ENCODE data around the gene C1D.
"Not testable (repeated sequence)": the region's sequence is repeated elsewhere in the genome, so short reads cannot be mapped to it uniquely, and the experiment has no call there.

The C1D gene

GRCh38 chr2:67996772-67997527 lies 65.9 kb downstream of the C1D start:
- H3K36me3 Mint-ChIP-seq, result no peaks in the 10 kb centered on the region
- no peak overlapping the region for H3K4me3 Mint-ChIP-seq
- H3K4me1 Mint-ChIP-seq, result no peaks in the 10 kb centered on the region
- ATAC-seq, result no peak
- no peak overlapping the region for H3K27ac Mint-ChIP-seq
- no peaks in the 10 kb centered on the region for H3K9me3 Mint-ChIP-seq
- peaks cover 51% of the 10 kb centered on the region for H3K27me3 Mint-ChIP-seq

GRCh38 chr2:67994716-67995115 lies 68.1 kb downstream of the C1D start:
- Mint-ChIP-seq H3K9me3 (no peaks in the 10 kb centered on the region), H3K27me3 (peaks cover 47% of the 10 kb centered on the region), H3K4me3 (no peak overlapping the region), H3K27ac (no peak overlapping the region), H3K4me1 (peaks cover 5% of the 10 kb centered on the region), H3K36me3 (no peaks in the 10 kb centered on the region)
- no peak for ATAC-seq

GRCh38 chr2:67994069-67994468 lies 68.7 kb downstream of the C1D start:
- H3K4me1 Mint-ChIP-seq, H3K36me3 Mint-ChIP-seq, H3K4me3 Mint-ChIP-seq, H3K27ac Mint-ChIP-seq, ATAC-seq, H3K9me3 Mint-ChIP-seq: not testable (repeated sequence)
- H3K27me3 Mint-ChIP-seq, result peaks cover 41% of the 10 kb centered on the region

- H3K27me3 Mint-ChIP-seq, result peaks cover 34% of the 10 kb centered on the region
- H3K27ac Mint-ChIP-seq, result no peak overlapping the region
- H3K9me3 Mint-ChIP-seq, result no peaks in the 10 kb centered on the region
- H3K4me1 Mint-ChIP-seq, result peaks cover 5% of the 10 kb centered on the region
- H3K4me3 Mint-ChIP-seq, result no peak overlapping the region
- no peaks in the 10 kb centered on the region for H3K36me3 Mint-ChIP-seq
- ATAC-seq, result no peak
These were observed 69.5 kb downstream of the C1D start for GRCh38 chr2:67993329-67993728.

GRCh38 chr2:67991456-67991855 lies 71.3 kb downstream of the C1D start:
- Mint-ChIP-seq H3K9me3 (no peaks in the 10 kb centered on the region), H3K27me3 (peaks cover 34% of the 10 kb centered on the region), H3K4me3 (no peak overlapping the region), H3K36me3 (no peaks in the 10 kb centered on the region), H3K27ac (no peak overlapping the region), H3K4me1 (peaks cover 5% of the 10 kb centered on the region)
- no peak for ATAC-seq

Data from stimulated activated memory B cell treated with anti-CD40 and anti-IgM and Interleukin-4, amounts not matched to agents 10 μg/mL and 1 μg/mL and 100 μg/mL, for 72 hours (primary cell).